NCI-H2196 treated with DMSO at 0.1 percent for 48 hours (cell line): Measurements from ENCODE around the gene S100A16.
"Not testable (repeated sequence)": the region's sequence is repeated elsewhere in the genome, so short reads cannot be mapped to it uniquely, and the experiment has no call there.

Experiments
- DNase-seq: peaks from one replicate; lab custom pipeline; 2025; ENCODE audit not compliant: unreplicated experiment; lab: John Stamatoyannopoulos, UW

S100A16 gene

DNA sequence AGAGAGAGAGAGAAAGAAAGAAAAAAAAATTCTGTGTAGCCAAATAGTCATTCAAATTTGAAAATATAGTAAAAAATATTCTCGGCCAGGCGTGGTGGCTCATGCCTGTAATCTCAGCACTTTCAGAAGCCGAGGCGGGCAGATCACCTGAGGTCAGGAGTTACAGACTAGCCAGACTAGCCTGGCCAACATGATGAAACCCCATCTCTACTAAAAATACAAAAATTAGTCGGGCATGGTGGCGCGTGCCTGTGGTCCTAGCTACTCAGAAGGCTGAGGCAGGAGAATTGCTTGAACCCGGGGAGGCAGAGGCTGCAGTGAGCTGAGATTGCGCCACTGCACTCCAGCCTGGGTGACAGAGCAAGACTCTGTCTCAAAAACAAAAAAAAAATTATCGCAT is 24.9 kb downstream of the S100A16 start:
- not testable (repeated sequence) for DNase-seq

- DNase-seq = no peak
These were observed 25.6 kb downstream of the S100A16 start for GRCh38 chr1:153587314-153587713.

- DNase-seq = no peak
These were observed 26.6 kb downstream of the S100A16 start for GRCh38 chr1:153586347-153586746.

DNA sequence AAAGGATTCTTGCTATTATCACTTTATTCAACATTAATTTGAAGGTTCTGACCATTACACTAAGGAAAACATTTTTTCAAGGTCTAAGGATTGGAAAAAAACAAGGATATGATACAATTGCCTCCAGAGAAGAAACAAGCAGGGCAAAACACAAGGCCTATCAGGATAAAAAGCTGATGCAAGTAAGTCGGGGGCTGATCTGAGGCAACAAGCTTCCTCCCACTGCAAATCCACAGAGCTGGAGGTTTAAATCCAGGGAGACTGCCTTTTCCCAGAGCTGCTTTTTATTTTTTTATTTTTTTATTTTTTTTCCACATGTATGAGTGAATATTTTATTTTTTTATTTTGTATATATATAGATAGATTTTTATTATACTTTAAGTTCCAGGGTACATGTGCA is 27.9 kb downstream of the S100A16 start:
- DNase-seq = no peak

DNA sequence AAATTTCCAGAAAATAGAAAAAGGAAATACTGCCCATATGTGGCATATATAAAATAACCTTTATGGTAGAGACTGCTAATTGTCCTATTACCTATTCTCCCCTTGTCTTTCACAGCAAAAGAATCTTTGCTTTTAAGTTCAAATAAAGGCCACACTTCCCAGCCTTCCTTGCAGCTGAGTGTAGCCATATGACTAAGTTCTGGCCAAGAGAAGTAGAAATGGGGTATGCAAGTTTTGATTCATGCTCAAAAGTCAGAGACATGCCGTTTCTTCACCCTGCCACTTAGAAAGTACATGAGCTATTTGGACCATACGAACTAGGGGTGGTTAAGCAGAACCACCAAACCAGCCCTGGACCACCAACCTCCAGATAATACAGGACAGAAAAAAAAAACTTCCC is 29.0 kb downstream of the S100A16 start:
- DNase-seq = no peak

DNA sequence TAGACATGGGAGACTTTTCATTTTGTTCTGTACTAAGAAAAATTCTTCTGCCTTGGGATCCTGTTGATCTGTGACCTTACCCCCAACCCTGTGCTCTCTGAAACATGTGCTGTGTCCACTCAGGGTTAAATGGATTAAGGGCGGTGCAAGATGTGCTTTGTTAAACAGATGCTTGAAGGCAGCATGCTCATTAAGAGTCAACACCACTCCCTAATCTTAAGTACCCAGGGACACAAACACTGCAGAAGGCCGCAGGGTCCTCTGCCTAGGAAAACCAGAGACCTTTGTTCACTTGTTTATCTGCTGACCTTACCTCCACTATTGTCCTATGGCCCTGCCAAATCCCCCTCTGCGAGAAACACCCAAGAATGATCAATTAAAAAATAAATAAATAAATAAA is 29.4 kb downstream of the S100A16 start:
- DNase-seq = not testable (repeated sequence)

DNA sequence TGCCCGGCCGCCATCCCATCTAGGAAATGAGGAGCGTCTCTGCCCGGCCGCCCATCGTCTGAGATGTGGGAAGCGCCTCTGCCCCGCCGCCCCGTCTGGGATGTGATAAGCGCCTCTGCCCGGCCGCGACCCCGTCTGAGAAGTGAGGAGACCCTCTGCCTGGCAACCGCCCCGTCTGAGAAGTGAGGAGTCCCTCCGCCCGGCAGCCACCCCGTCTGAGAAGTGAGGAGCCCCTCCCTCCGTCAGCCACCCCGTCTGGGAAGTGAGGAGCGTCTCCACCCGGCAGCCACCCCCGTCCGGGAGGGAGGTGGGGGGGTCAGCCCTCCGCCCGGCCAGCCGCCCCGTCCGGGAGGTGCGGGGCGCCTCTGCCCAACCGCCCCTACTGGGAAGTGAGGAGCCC is 30.1 kb downstream of the S100A16 start:
- DNase-seq = not testable (repeated sequence)

GRCh38 chr1:153578936-153579335 is 34.0 kb downstream of the S100A16 start:
- DNase-seq = no peak

- no peak for DNase-seq
These were observed 34.4 kb downstream of the S100A16 start for GRCh38 chr1:153578490-153578889.

GRCh38 chr1:153577624-153578051 is 35.3 kb downstream of the S100A16 start:
- DNase-seq = no peak

GRCh38 chr1:153577138-153577537 is 35.8 kb downstream of the S100A16 start:
- no peak for DNase-seq

- DNase-seq = not testable (repeated sequence)
These were observed 37.4 kb downstream of the S100A16 start for GRCh38 chr1:153575497-153575896.

DNA sequence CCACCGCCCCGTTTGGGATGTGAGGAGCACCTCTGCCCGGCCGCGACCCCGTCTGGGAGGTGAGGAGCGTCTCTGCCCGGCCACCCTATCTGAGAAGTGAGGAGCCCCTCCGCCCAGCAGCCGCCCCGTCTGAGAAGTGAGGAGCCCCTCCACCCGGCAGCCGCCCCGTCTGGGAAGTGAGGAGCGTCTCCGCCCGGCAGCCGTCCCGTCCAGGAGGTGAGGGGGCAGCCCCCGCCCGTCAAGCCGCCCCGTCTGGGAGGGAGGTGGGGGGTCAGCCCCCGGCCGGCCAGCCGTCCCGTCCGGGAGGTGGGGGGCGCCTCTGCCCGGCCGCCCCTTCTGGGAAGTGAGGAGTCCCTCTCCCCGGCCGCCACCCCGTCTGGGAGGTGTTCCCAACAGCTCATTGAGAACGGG is 37.9 kb downstream of the S100A16 start:
- not testable (repeated sequence) for DNase-seq

- DNase-seq = no peak
These were observed 39.6 kb downstream of the S100A16 start for GRCh38 chr1:153573351-153573750.

- DNase-seq = peak; percentile 63
These were observed 40.3 kb downstream of the S100A16 start for GRCh38 chr1:153572569-153573015.

DNA sequence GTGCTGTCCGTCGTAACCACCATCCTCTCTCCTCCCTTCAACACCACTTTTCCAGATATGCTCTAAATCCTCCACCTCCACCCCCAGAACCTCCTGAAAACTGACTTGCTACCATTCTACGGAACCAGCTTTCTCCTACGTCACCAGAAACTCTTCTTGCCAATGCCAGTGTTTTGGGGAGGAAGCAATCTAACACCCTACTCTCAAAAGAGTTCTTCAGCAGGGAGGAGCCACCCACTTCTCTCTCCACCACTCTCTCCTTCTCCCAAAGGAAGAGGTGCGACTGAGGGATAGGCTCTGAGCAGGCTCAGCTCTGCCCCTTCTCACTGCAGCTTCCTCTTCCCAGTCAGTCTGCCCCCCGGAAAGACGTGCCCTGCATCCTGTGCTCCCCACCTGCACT is 41.2 kb downstream of the S100A16 start:
- DNase-seq = no peak

DNA sequence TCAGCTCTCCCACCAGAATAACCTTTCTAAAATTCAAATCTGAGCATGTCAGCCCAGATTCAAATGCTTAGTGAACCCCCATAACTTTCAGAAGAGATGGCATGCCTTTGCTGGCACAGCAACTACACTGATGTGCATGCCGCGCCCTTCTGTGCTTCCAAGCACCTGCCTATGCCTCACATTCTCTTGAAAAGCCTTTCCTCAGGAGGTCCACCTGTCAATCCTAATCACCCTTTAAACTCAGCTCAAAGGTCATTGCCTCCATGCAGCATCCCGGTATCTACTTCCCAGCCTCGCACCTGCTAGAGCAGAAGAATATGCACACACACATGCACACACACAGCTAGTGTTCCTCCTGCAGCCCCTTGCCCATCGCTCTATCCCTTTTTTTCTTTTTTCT is 42.1 kb downstream of the S100A16 start:
- no peak for DNase-seq

DNA sequence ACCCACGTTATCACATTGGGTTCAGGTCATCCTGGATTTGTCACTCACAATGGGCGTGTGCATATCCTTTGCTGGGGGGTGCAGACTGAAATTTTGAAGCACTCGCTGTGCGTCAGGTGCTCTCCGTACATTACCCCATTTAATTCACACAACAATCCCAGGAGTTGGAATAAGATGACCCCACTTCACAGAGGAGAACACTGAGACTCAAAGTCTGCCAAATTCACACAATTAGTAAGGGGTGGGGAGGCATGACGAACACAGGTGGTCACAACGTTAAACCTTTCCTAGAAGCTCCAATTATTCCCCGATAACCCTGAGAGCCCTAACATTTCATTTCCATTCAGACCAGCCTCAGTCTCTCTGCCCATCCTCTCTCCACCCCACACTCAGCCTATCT is 43.5 kb downstream of the S100A16 start:
- no peak for DNase-seq

- peak; percentile 94 for DNase-seq
These were observed 44.4 kb downstream of the S100A16 start for GRCh38 chr1:153568367-153569099.

- DNase-seq = no peak
These were observed 45.1 kb downstream of the S100A16 start for GRCh38 chr1:153567621-153568366.

GRCh38 chr1:153566414-153567371 is 46.2 kb downstream of the S100A16 start:
- peak; percentile 94 for DNase-seq
